Breast epithelium (tissue), 4 donors: ENCODE measurements around the gene CDX1. TPM values are rescaled to one million over a fixed set of nuclear protein-coding genes. Genes with fewer than 3 reads are reported as not detected.
A peak's percentile ranks its signal among the peaks of the same experiment; 100 is the strongest.

Source experiments
- DNase-seq, 2 donors: peaks; one replicate each; pipeline ENCODE4 v3.0.0-alpha.2; 2019; ENCODE audit warnings: low spot score in 2 of 2
- H3K27ac ChIP-seq, 2 donors: fragments of 200-600 bp; sonication (generic) in 1 of 2; one replicate each; pipeline ENCODE4 v1.5.1; 2016 to 2019; ENCODE audit warnings: mild to moderate bottlenecking in 1 of 2
- H3K27me3 ChIP-seq, 2 donors: fragments of 200-600 bp; sonication (generic) in 1 of 2; one replicate each; pipeline versions ENCODE4 v1.5.1 to v1.6.0; 2017 to 2019; ENCODE audit warnings: control low read depth in 1 of 2, mild to moderate bottlenecking in 1 of 2
- H3K36me3 ChIP-seq: fragments of 200-600 bp; one replicate; pipeline ENCODE4 v1.5.1; 2019
- H3K4me1 ChIP-seq, 2 donors: fragments of 200-600 bp; sonication (generic); one replicate each; pipeline ENCODE4 v1.5.1; 2016 to 2019; ENCODE audit warnings: control low read depth in 1 of 2
- H3K4me3 ChIP-seq, 3 donors: fragments of 200-600 bp; sonication (generic); 1 replicate in 2 of 3; 2 replicates in 1 of 3; pipeline ENCODE4 v1.5.1; 2016 to 2019; ENCODE audit warnings: mild to moderate bottlenecking in 3 of 3, moderate library complexity in 2 of 3
- H3K9me3 ChIP-seq, 2 donors: fragments of 200-600 bp; sonication (generic) in 1 of 2; one replicate each; pipeline ENCODE4 v1.5.1; 2016 to 2019; ENCODE audit warnings: control low read depth in 1 of 2
- POLR2A ChIP-seq: fragments of 450-650 bp; IDR thresholded peaks from one replicate; pipeline ENCODE4 v1.6.1; 2016; ENCODE audit warnings: antibody characterized with exemption, mild to moderate bottlenecking, moderate library complexity
- POLR2AphosphoS5 ChIP-seq, 3 donors: sonication (generic); formaldehyde crosslinking; IDR thresholded peaks; one replicate each; pipeline ENCODE4 v1.6.1; 2017; ENCODE audit warnings: antibody characterized with exemption in 3 of 3
- intact Hi-C: fragments of 100-400 bp; cut with DNase I; formaldehyde crosslinking; loops from one replicate; pipeline ENCODE4 v1.15.1; 2023; ENCODE audit warnings: low total_unique reads
- total RNA-seq, 3 donors: library from RNA; depleted of rRNA; stranded (reverse); fragments of >200 nt; gene quantifications; one replicate each; pipeline ENCODE4 v1.1.0, GENCODE V29; 2016
- TF ChIP-seq, protein P1 (sequence below), 3 donors: fragments of 450-650 bp; IDR thresholded peaks; one replicate each; pipeline ENCODE4 v1.5.1; 2016 to 2017; ENCODE audit warnings: antibody characterized with exemption in 3 of 3, mild to moderate bottlenecking in 3 of 3, moderate library complexity in 3 of 3

CDX1 gene
- total RNA-seq, 3 donors from 2014 or later: 1.3 TPM; not detected in 2

DNA sequence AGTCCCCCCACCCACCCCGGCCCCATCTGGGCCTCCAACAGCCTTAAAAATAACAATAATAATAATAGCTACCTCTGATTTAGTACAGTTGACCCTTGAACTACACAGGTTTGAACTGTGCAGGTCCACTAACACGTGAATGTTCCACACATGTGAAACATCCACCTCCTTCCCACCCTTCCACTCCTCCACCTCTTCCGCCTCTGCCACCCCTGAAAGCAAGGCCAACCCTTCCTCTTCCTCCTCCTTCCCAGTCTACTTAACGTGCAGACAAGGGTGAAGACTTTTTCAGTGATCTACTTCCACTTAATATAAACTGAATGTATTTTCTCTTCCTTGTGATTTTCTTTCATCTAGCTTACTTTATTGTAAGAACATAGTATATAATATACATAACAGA, 21.7 kb upstream of the CDX1 start:
- no peaks in the 10 kb centered on the region for H3K36me3 ChIP-seq
- TF ChIP-seq, protein P1, sequence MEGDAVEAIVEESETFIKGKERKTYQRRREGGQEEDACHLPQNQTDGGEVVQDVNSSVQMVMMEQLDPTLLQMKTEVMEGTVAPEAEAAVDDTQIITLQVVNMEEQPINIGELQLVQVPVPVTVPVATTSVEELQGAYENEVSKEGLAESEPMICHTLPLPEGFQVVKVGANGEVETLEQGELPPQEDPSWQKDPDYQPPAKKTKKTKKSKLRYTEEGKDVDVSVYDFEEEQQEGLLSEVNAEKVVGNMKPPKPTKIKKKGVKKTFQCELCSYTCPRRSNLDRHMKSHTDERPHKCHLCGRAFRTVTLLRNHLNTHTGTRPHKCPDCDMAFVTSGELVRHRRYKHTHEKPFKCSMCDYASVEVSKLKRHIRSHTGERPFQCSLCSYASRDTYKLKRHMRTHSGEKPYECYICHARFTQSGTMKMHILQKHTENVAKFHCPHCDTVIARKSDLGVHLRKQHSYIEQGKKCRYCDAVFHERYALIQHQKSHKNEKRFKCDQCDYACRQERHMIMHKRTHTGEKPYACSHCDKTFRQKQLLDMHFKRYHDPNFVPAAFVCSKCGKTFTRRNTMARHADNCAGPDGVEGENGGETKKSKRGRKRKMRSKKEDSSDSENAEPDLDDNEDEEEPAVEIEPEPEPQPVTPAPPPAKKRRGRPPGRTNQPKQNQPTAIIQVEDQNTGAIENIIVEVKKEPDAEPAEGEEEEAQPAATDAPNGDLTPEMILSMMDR (IDR thresholded peaks at IDR 0.05): no peak
- TF ChIP-seq POLR2AphosphoS5 (IDR thresholded peaks at IDR 0.05): no peak
- TF ChIP-seq POLR2A: no peak
- H3K4me3 ChIP-seq: peak overlapping the region; percentile 20 to 57 (median 23)
- intact Hi-C loops: no loop called here
- no peaks in the 10 kb centered on the region for H3K27me3 ChIP-seq
- H3K9me3 ChIP-seq: no peaks in the 10 kb centered on the region
- peak overlapping the region; percentile 73 to 86 for H3K27ac ChIP-seq
- H3K4me1 ChIP-seq: peaks cover 0 to 4% of the 10 kb centered on the region in 2 donors
- DNase-seq: no peak

DNA sequence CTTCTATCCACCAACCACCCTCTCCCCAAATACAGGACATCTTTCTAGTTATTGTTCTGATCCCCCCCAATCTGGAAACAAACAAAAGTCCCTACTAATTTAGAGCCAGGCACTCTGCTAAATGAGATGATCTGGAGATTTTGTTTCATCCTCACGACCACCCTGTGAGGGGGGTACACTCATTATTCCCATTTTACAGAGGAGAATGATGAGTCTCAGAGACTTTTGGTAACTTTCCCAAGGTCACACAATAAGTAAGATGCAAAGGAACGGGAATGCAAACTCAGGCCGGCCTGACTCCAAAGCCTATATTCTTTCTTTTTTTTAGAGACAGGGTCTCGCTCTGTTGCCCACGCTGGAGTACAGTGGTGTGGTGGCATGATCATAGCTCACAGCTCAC, 20.3 kb upstream of the CDX1 start:
- intact Hi-C loops: no loop called here
- DNase-seq: no peak
- Histone ChIP-seq H3K9me3 (no peaks in the 10 kb centered on the region), H3K4me3 (peak overlapping the region in 1 of 3 donors; percentile 33), H3K27ac (peak overlapping the region; percentile 55 to 86), H3K4me1 (peaks cover 0 to 4% of the 10 kb centered on the region in 2 donors), H3K36me3 (no peaks in the 10 kb centered on the region), H3K27me3 (no peaks in the 10 kb centered on the region)
- TF ChIP-seq POLR2AphosphoS5 (IDR thresholded peaks at IDR 0.05): no peak

DNA sequence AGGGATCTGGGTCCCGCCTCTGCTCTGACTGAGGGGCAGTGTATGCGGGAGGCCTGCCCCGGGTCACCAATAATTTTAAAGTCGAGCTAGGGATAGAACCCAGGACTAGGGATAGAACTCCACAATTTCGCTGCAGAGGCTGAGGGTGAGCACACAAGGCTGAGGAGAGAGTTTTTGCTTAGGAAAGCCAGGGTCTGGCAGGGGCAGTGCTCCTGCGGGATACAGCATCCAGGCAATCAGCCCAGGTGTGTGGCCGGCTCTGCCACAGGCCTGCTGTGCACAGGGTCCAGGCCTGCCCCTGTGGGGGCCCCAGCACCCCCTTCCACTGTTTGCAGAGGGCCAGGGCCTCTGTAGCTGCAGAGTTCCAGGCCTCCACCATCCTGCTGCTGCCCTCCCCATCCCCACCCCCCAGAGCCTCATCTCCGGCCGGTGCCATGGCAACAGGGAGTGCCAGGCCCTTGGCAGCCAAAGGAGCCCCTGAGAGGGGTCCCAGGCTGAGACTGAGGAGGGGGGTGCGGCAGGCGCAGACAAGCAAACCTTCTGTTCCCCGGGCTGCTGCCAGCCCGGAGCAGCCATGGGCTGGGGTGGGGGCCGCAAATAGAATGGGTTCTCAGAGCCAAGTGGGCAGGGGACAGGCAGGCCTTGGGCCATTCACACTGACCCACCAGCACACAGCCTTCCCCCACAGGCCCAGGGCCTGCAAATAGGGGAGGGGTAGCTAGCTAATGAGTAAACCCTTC, 19.5 kb upstream of the CDX1 start:
- no peak for DNase-seq
- Histone ChIP-seq H3K4me3 (peak overlapping the region in 2 of 3 donors; percentile 15 to 67), H3K4me1 (peaks cover 0 to 4% of the 10 kb centered on the region in 2 donors), H3K27ac (peak overlapping the region; percentile 55 to 86), H3K9me3 (no peaks in the 10 kb centered on the region), H3K36me3 (no peaks in the 10 kb centered on the region), H3K27me3 (no peaks in the 10 kb centered on the region)
- intact Hi-C loops: no loop called here
- TF ChIP-seq, protein P1 (IDR thresholded peaks at IDR 0.05): no peak
- TF ChIP-seq POLR2AphosphoS5 (IDR thresholded peaks at IDR 0.05): no peak
- TF ChIP-seq POLR2A: no peak

DNA sequence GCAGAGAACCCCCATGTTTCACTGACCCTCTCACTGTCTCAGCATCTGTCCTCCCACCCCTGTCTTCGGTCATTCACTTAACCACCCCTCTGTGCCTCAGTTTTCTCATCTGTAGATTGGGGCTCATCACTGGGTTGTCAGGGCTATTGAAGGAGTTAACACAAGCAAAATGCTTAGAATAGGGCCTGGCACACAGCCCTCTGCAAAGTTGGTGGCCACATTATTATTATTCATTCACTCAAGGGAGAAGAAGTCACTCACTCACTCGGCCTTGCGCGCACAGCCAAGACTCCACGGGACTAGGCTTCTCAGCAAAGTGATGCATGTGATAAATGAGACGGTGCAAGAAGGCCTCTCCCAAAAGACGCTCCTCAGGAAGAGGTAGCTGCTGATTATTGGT, 18.9 kb upstream of the CDX1 start:
- no peaks in the 10 kb centered on the region for H3K36me3 ChIP-seq
- H3K4me3 ChIP-seq: peak overlapping the region in 2 of 3 donors; percentile 15 to 67
- H3K27me3 ChIP-seq: no peaks in the 10 kb centered on the region
- peak overlapping the region; percentile 55 to 86 for H3K27ac ChIP-seq
- no peaks in the 10 kb centered on the region for H3K9me3 ChIP-seq
- peaks cover 0 to 4% of the 10 kb centered on the region in 2 donors for H3K4me1 ChIP-seq
- DNase-seq: no peak
- TF ChIP-seq, protein P1 (IDR thresholded peaks at IDR 0.05): no peak
- no peak for TF ChIP-seq POLR2A
- intact Hi-C loops: no loop called here

DNA sequence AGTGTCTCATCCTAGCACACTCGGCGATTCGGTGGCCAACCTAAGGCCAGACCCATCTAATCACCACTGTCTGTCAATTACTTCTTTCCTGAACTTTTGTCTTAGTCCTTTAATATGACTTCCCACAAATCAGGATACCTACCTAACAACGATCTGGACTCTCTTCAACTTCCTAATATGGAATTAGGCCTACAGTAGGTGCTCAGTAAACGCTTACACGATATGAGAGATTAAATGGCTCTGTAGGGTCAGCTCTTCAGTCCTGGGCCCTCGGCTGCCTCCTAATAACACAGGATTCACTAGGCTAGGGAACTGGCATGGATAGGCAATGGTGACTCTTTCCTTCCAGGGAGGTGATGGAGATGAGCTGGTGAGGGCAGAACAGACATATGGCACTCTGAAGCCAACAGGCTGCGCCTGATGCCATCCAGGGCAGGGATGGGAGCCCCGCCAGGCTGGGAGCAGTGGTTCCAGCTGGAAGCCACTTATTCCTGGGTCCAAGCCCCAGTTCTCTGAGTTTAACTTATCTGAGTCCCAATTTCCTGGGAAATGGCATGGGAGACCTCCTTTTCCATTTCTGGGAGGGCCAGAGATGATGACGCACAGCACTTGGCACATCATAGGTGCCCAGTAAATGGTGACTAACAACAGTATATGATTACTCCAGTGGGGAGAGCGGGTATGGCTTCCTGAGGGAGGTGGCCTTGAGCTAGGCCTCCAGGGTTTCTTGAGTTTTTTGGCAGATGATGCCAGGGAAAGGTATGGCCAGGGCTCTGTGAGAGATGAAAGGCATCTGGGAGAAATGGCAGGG, 18.3 kb upstream of the CDX1 start:
- no peaks in the 10 kb centered on the region for H3K9me3 ChIP-seq
- H3K27ac ChIP-seq: peak overlapping the region; percentile 55 to 86
- TF ChIP-seq, protein P1 (IDR thresholded peaks at IDR 0.05): no peak
- no peak for TF ChIP-seq POLR2A
- no peak for TF ChIP-seq POLR2AphosphoS5 (IDR thresholded peaks at IDR 0.05)
- DNase-seq: no peak
- peaks cover 0 to 4% of the 10 kb centered on the region in 2 donors for H3K4me1 ChIP-seq
- no peaks in the 10 kb centered on the region for H3K36me3 ChIP-seq
- H3K27me3 ChIP-seq: no peaks in the 10 kb centered on the region
- intact Hi-C loops: no loop called here
- peak overlapping the region in 2 of 3 donors; percentile 15 to 67 for H3K4me3 ChIP-seq
